NCI-H1930 (cell line): ENCODE results near the gene SRGAP2C.
A peak's percentile ranks its signal among the peaks of the same experiment; 100 is the strongest.
"Not testable (repeated sequence)": the region's sequence is repeated elsewhere in the genome, so short reads cannot be mapped to it uniquely, and the experiment has no call there.

ENCODE experiments used
- DNase-seq, 2 experiments: peaks; one replicate each; lab custom pipeline; 2025; lab: John Stamatoyannopoulos, UW

SRGAP2C gene

DNA sequence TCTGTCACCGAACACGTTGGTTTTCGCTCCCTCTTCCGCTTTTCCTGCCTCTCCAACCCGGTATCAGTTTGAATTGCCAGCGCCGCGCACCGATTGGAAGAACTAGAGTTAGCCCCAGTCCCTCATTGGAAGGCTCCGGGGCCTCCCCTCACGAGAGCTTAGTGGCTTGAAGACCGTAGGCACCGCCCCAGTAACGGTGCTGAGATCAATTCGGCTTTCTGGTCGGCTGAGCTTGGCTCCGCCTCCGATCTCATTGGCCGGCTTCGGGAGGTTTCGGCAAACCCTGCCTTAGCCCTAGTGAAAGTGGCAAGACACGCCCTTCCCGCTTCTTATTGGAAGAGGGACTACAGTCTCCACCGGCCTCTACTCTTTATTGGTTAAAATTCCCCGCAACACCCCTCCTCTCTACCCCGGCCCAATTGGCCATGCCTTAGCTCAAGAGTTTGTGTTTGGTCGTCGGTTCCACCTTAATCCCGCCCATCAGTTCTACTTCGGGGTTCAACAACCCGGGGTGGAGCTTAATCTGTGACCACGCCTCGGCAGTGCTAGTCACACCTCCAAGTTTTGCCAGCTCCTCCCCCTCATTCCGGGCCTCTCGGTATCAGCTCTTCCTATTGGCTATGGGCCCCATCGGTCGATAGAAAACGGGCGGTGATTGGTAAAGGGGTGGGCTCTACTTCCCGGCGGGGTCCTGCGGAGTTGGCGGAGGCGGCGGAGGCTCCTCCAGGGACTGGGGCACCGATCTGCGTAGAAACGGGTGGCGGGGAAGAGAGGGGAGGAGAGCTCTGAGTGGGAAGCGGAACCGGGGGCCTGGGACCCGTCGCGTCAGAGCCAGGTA lies at the start of gene SRGAP2C, which contains the start of gene FAM72B:
Gene SRGAP2C (plus strand): TSS at position 686 of the 838 bp plus-strand sequence. CDS start 2,472 bp downstream, outside the sequence.
Gene FAM72B (minus strand): TSS at position 51 of the 838 bp plus-strand sequence. CDS start 851 bp downstream, outside the sequence.
- peak; percentile 94 to 95 for DNase-seq

DNA sequence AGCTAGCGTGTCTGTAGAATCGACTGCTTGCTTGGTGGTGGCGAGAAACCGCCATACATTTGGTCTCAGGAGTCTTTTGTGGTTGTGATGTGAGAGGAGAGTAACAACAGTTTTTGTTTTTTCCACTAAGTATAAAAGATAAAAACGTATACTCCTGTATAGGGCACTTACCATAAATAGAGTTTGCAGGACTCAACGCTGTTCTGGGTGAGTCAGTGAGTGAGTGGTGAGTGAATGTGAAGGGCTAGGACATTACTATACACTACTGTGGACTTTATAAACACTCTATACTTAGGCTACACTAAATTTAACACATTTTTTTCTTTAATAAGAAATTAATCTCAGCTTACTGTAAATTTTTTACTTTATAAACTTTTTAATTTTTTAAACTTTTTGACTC lies 44.4 kb upstream of the SRGAP2C start:
- not testable (repeated sequence) for DNase-seq

DNA sequence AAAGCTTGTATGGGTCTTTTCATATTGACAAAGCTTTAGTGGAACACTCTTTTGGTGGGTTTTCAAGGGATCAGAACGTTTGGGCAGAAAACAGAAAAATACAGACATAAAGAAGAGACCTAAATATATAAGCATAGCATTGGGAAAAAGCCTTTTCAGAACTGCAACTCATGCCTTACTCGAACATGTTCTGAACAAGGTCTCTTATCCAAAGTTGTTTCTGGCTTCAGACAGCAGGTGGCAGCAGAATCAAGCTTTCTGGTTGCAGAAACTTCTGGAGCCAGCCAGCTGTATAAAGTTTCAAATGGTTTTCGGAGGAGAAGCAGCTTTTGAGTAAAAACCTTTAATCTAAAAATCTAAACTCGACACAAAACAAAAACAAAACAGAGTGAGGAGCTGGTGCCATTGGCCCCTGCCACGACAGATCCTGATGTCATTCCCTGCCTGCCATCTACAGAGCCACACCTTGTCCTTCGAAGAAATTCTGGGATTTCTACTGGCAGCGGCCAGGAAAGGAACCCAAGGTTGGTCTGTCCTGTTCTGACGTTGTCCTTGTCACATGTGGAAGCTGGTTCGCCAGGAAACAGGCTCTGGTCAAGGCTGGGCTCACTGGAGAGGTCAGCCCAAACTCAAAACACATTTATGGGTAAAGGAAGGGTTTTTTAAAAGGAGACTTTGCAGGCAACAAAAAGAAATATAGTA lies 36.1 kb upstream of the SRGAP2C start:
- not testable (repeated sequence) for DNase-seq

DNA sequence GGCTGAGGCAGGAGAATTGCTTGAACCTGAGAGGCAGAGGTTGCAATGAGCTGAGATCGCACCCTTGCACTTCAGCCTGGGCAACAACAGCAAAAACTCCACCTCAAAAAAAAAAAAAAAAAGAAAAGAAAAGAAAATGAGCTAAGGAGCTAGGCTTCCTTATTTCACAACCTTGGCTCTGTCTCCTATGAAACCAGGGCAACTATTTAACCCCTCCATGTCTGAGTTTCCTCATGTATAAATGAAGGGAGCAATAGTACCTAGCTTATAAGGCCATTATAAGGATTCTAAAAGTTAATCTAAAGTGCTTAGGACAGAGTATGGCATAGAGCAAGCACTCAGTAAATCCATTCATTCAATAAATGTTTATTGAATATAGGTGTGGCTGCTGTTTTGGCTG lies 33.5 kb upstream of the SRGAP2C start:
- not testable (repeated sequence) for DNase-seq

DNA sequence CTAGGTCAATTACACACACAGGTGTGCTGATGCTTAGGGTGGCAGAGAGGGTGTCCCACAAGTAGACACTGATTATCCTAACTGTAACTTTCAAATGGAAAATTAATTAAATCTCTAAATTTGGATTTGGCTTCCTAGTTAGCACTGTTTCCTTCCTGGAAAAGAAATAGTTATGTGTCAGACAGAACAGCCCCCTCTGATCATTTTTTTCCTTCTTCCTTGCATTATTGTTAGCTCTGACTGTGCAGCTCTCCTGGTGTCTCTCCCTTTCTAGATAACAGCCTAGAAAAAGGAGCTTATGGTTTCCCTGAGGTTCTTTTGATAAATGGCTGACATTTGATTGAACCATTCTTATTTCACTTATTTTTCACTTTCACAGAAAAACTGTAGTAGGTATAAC lies 32.0 kb upstream of the SRGAP2C start:
- not testable (repeated sequence) for DNase-seq

DNA sequence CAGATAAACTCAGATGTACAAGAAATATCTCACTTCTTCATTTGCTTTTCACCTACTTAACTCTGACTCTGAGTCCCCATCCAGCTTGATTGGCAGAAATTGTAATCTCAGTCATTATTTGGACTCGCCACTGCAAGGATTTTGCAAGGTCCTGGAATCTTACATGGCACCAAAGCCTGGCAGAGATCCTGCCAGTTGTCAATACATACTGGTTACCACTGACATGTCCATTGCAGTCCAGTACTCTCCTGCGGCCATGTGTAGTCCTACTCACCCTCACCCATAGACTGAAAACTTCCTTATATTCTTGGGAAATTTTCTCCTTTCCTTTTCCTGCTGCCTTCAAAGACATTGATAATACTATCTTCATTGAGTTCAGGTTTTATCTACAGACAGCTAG lies 30.0 kb upstream of the SRGAP2C start:
- not testable (repeated sequence) for DNase-seq

DNA sequence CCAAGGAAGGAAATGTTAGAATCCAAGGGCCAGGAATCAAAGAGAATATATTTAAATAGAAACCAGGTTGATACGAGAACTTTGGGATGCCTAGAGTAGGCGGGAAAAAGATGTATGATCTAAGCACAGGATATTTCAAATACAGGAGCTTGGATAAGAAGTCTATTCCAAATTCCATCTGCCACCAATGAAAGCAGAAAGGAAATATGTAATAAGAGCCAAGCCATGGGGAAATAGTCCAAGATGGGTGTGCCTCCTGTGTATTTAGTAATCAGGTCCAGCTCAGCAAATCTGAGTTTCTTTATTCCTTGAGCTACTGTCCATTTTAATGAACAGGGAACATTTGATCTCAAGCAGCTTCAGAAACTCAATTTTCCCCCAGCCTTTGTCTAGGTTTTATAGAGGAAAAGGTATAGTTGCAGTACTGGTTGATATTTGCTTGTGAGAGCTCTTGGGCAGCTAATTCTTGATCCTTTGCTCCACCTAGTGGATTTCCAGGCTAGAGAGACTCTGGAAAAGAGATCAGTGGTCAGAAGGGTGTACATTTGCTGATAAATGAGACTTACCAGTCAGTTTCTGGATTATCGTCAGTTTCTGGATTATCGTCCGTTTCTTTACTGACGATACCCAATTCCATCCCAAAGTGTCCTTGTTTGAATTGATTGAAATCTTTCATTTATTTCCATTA lies 29.0 kb upstream of the SRGAP2C start:
- not testable (repeated sequence) for DNase-seq

DNA sequence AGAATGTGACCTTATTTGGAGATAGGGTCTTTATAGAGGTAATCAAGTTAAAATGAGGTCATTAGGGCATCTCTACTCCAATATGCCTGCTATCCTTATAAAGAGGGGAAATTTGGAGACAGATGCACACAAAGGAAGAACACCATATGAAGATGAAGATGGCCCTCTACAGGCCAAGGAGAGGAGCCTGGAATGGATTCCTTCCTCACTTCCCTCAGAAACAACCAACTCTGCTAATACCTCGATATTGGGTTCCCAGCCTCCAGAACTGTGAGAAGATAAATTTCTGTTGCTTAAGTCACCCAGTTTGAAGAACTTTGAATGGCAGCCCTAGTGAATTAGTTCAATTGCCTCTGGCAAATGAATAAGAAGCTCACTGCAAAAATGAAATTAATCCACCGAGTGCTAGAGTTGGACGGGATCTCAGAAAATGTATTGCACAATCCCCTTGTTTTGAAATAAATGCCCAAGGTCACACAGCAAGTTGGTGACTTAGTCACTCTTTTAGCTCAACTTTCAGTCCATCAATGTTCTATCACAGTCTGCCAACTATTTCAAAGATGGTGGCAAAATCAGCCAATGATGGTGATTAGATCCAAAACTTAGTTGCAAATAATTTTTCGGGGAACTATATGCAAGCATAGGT lies 27.7 kb upstream of the SRGAP2C start:
- not testable (repeated sequence) for DNase-seq

DNA sequence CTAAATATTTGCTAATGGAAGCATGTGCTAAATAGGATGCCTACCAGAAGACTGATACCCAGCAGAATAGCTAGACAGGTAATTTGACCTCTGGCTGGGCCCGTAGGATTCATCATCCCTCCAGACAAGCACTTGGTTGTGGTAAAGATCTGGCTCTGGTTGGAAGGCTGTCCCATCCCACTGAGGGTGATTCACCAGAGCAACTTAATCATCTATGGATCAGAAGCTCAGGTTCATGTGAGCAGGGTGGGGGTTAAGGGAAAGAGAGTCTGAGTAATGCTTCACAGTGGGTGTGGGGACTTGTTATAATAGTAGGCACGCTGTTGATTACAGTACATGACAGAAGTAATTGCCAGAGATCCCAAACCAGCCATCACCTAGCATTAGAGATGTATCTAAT lies 27.2 kb upstream of the SRGAP2C start:
- DNase-seq: not testable (repeated sequence)

DNA sequence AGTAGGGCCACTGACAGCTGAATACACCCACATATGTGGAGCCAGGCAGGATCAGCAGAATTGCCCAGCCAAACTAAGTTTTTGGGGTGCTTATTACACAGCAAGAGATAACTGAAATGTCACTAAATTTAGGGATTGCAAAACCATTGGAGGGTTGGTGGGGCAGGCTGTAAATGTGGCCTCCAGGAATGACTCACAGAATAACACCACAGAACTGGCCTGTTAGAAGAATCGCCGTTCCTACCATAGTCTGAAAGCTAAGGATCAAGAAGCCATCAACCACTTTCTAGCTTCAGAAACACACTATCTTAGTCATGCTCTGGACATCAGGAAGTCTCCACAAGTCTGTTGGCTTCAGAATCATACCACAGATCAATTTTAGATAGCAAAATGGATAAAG lies 24.7 kb upstream of the SRGAP2C start:
- not testable (repeated sequence) for DNase-seq

DNA sequence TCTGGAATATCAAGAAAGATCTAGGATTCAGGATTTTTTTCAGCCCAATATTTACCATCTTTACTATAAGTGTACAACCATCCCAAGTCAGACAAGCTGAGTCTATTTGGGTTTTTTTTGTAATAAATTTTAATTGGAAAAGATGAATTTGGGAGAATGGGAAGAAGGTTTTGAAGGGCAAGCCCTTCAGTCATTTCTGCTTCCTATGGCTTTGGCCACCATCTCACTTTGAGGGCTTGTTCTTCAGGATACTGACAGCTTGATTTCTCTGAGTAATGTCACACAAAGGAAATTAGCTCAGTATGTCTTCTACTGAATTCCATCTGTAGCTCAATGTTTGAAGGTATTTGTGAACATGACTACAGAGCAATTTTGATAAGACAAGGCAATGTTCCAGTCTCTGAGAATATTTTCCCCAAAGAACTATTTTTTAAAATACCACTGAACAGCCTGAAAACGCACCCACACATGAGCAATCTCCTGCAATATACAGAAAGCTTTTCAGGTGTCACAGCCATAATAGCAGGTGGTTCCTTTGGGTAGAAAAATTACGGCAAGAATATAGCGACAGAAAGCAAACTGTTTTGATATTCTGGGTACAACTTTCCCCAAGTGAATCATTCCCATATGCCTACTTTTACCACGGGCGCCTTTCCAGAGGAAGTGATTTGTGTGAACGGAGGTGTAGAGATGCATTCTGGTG lies 23.4 kb upstream of the SRGAP2C start:
- DNase-seq: not testable (repeated sequence)

DNA sequence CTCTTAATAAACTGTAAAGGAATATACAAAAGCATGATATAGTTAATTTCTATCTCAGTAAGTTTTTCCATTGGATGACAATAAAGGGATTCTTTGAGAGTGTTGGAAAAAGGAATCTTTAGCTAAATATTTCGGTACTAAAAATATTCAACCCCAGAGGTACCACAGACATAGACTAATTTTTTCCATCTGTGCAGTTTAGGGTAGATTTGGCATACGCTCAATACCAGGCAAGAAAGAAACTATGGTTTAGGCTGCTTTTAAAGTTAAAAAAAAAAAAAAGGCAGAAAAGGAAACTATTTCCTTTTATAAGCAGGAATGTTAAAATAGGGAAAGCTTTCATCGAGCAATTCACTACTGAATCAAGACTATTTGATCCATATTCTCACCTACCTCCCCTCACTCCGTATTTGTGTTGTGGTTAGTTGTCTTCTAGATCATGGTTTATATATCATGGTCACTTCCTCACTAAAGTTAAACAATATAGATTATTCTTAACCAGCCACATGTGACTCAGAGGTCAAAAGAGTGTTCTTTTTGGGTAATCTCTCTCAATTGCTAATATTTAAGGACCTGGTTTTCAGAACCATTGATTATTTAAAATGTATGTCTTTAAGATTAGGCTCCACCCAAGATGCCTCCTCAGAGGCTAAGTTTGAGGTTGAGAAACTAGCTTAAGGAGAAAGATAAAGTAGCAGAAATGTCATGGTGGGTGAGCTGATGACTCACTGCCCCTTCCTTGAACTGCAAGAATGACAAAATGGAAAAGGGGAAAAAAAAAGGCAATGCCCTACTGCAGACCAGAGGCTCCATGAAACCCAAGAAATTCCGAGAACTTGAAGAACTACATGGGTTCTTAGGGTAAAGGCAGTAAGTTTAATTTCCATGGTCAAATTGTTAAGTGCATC lies 20.7 kb upstream of the SRGAP2C start:
- not testable (repeated sequence) for DNase-seq

DNA sequence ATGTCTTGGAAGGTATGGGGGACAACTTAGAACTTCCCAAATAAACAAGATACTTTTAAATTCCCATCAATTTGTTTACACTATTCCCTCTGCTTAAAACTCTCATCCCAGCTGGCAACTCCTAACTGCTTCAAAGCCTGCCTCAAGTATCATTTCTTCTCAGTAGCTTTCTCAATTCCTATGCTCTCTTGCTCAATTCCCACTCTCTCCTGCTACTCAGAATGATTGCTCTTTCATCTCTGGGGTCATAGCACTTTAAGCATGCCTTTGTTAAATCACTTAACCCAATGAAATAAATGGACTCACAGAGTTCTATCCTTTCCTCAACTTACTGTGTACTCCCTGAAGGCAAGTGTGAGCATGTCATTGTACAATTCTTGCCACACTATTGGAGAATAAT lies 19.5 kb upstream of the SRGAP2C start:
- not testable (repeated sequence) for DNase-seq

DNA sequence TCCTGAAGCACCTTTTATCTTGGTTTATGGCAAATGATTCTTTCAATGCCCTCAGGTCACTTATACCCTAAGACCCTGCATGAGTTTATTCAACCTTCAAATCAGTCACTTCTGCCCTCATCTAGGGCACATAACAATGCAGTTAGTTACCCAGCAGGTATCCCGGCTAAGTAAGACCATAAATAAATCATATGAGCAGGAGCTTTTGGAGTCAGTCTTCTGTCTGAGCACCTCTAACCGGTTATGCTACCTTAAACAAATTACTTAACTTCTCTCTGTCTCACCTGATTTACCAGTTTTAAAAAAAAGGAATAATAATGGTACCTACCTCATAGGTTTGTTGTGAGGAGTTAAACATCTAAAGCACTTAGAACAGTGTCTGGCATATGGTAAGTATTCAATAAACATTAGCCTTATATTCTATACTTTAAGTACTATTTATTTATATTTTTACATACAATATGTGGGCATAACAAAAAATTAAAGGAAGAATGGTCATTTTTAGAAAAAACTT lies 17.5 kb upstream of the SRGAP2C start:
- not testable (repeated sequence) for DNase-seq

DNA sequence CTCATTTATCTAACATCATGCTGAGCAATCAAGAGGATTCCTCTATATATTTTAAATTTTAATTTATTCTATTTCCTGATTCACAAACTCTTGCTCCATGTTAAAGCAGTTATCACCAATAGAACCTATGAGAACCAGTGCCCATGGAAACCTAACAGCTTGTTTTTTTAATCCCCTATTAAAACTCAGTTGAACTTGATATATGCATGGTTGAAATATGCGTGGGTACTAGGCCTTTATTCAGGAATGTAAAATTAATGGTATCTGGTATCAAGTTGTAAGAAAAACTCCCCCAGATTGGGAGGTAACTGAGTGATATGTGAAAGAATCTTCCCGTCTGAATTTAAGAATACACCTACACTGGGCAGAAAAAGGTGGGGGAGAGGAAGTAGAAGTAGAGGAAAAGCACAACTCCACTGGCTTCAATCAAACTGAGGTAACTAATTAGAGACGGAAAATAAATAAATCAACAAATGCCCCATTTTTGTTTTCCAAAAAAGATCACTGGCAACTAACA lies 16.6 kb upstream of the SRGAP2C start:
- not testable (repeated sequence) for DNase-seq

DNA sequence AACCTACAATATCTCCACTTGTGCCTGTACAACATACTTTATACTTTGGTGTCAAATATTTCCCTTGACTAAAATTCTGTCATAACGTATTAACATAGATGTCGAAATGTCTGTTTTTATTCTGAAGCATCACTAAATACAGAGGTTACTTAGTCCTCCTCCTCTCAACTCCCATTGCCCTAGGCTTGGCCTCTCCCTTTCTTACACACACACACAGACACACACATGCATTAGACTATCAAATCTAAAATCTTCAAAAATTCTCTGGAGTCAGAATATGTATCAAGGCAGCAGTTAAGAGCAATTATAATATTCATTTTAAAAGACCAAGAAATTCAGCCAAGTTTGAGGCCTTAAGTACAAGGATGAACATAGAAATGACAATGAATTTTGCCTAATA lies 8.1 kb upstream of the SRGAP2C start:
- not testable (repeated sequence) for DNase-seq

DNA sequence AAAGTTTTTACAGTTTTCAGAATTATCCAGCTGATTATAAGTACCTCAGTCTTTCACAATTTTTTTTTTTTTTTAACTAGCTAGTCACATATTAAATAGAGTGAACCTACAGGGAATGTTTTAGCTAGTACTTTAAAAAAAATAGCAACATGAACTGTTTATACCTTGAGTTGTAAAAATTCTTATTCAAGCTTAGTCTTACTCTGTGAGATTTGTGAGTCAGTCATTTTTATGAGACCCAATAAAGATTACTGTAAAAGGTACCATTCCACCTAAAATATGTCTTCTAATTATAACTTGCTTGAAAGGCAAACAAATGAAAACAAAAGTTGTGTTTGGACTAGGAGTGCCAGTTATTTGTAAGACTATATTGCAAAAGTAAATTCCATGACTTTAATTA lies 6.6 kb upstream of the SRGAP2C start:
- DNase-seq: not testable (repeated sequence)

DNA sequence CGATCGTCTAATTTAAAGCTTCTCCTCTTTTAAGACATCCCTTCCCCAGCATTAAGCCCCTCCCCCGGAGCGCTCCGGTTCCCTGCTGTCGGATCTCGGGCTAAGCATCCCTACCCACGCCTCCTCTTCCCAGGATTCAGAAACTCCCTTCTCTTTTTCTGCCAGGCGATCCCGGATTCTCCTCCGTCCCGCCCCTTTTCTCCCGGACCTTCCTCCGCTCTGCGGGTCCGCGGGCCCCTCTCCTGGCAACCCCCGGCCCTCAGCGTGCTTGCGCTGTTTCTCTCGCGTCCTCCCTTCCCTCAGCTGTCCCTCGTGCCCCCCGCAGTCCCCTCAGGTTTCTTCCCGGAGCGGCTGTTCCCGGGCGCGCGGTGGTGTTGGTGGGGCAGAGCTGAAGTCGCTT lies 908 bp upstream of the SRGAP2C start:
- DNase-seq: not testable (repeated sequence)

DNA sequence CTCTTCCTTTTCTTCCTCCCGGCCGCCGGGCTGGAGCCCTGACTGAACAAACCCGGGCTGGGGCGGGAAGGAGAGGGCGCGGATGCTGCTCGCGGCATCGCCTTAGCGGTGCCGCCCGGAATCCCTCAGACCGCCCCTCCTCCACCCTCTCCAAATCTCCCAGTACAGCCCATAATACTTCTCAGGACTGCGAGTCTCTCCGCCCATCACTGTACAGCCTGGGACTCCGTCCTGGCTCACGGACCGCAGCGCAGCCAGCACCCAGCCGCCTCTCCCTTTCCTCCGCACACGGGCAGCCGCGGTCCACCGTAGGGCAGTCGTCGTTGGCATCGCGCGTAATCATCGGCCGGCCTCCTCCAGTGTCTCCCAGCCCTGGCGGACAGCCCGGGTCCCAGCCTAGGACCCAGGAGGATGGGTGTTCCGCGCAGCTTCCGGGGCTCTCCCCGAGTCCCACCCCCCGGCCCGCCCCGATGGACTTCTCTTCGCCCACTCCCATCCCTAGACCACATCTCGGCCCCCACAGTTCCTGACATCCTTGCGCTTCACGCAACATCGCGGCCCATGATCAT lies 449 bp downstream of the SRGAP2C start:
- DNase-seq: not testable (repeated sequence)
